IPS-NIHi11 (cell line): ENCODE data around the gene TRIM8.

Experiments used
- DNase-seq: peaks from one replicate; pipeline ENCODE4 v3.0.0; 2012; ENCODE audit warnings: mixed read lengths, low spot score

The TRIM8 gene

GRCh38 chr10:102616066-102616770, 28.1 kb upstream of the TRIM8 start:
- DNase-seq, result no peak

- DNase-seq, result no peak
Measured at GRCh38 chr10:102617041-102617440, 27.2 kb upstream of the TRIM8 start.

- no peak for DNase-seq
Measured at GRCh38 chr10:102617816-102618215, 26.5 kb upstream of the TRIM8 start.

GRCh38 chr10:102619281-102619981, 24.8 kb upstream of the TRIM8 start:
- DNase-seq, result no peak

- DNase-seq, result no peak
Measured at GRCh38 chr10:102620138-102620590, 24.1 kb upstream of the TRIM8 start.

- no peak for DNase-seq
Measured at GRCh38 chr10:102620591-102621442, 23.5 kb upstream of the TRIM8 start.

- no peak for DNase-seq
Measured at GRCh38 chr10:102621443-102622325, 22.6 kb upstream of the TRIM8 start.

GRCh38 chr10:102624094-102624493, 20.2 kb upstream of the TRIM8 start:
- DNase-seq, result no peak

- no peak for DNase-seq
Measured at GRCh38 chr10:102624751-102625645, 19.3 kb upstream of the TRIM8 start.

GRCh38 chr10:102626026-102626685, 18.1 kb upstream of the TRIM8 start:
- no peak for DNase-seq

GRCh38 chr10:102627291-102627735, 17.0 kb upstream of the TRIM8 start:
- no peak for DNase-seq

- DNase-seq, result peak; percentile 81
Measured at GRCh38 chr10:102627736-102628293, 16.5 kb upstream of the TRIM8 start.

GRCh38 chr10:102628451-102628911, 15.8 kb upstream of the TRIM8 start:
- no peak for DNase-seq

- DNase-seq, result peak; percentile 69
Measured at GRCh38 chr10:102629661-102630614, 14.3 kb upstream of the TRIM8 start.

GRCh38 chr10:102630663-102631062, 13.6 kb upstream of the TRIM8 start:
- DNase-seq, result no peak

- DNase-seq, result no peak
Measured at GRCh38 chr10:102631525-102632393, 12.5 kb upstream of the TRIM8 start.

GRCh38 chr10:102632394-102633111, 11.7 kb upstream of the TRIM8 start:
- no peak for DNase-seq
